Stimulated activated CD8-positive, alpha-beta memory T cell treated with anti-CD3 and anti-CD28 coated beads, Interleukin-15, amount 100 ng/mL, for 4 hours (primary cell): ENCODE measurements around the gene MTSS2.

Source experiments
- DNase-seq, 2 donors: peaks; one replicate each; pipeline ENCODE4 v3.0.0-alpha.2; 2020; ENCODE audit warnings: low read depth in 2 of 2

Gene MTSS2

GRCh38 chr16:70700101-70701020 is 14.5 kb upstream of the MTSS2 start:
- no peak for DNase-seq

- no peak for DNase-seq
Measured at GRCh38 chr16:70699696-70700095, 13.8 kb upstream of the MTSS2 start.

- no peak for DNase-seq
Measured at GRCh38 chr16:70698901-70699300, 13.0 kb upstream of the MTSS2 start.

GRCh38 chr16:70697594-70698170 is 11.8 kb upstream of the MTSS2 start:
- DNase-seq: no peak

- DNase-seq: no peak
Measured at GRCh38 chr16:70696952-70697593, 11.2 kb upstream of the MTSS2 start.

- DNase-seq: no peak
Measured at GRCh38 chr16:70696355-70696754, 10.5 kb upstream of the MTSS2 start.

- no peak for DNase-seq
Measured at GRCh38 chr16:70695331-70696070, 9.6 kb upstream of the MTSS2 start.

- DNase-seq: no peak
Measured at GRCh38 chr16:70694868-70695218, 9.0 kb upstream of the MTSS2 start.

- DNase-seq: no peak
Measured at GRCh38 chr16:70694088-70694867, 8.4 kb upstream of the MTSS2 start.

- DNase-seq: no peak
Measured at GRCh38 chr16:70692873-70693671, 7.2 kb upstream of the MTSS2 start.

GRCh38 chr16:70692130-70692872 is 6.4 kb upstream of the MTSS2 start:
- no peak for DNase-seq

GRCh38 chr16:70691223-70692129 is 5.6 kb upstream of the MTSS2 start:
- DNase-seq: no peak

- no peak for DNase-seq
Measured at GRCh38 chr16:70689970-70690891, 4.4 kb upstream of the MTSS2 start.

- DNase-seq: no peak
Measured at GRCh38 chr16:70689035-70689969, 3.4 kb upstream of the MTSS2 start.

- no peak for DNase-seq
Measured at GRCh38 chr16:70688246-70688742, 2.4 kb upstream of the MTSS2 start.

GRCh38 chr16:70687671-70688245 is 1.9 kb upstream of the MTSS2 start:
- DNase-seq: no peak
